Measurements from ENCODE around the gene PELO. TPM values are rescaled to one million over a fixed set of nuclear protein-coding genes. Genes with fewer than 3 reads are reported as not detected.
A peak's percentile ranks its signal among the peaks of the same experiment; 100 is the strongest.

PELO gene
- total RNA-seq, 4 donors from 2014 or later, result 16.5 to 35.8 (median 24.6) TPM

DNA sequence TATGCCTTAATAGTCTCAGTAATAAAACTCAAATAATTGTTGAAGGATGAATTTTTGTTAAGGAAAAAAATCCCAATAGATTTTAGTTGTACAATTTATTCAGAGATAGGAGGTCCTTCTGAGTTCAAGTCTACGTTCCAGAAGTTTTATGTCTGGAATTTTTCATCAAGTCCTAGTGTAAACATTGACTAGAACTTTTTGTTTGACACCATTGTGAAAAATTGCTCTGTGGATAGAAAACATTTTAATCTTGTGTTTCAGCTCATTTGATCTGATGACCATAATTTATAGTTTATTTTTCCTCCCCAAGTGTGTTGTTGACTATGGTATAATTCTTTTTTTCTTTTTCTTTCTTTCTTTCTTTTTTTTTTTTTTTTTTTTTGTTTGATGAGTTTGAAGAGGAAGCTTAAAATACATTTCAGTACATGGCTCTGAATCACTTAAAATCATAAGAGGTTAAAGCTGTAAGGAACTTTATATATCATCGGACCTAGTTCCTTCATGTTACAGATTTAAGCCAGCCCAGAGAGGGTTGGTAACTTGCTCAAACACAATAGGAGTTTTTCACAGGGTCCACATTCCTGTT is 20.7 kb downstream of the PELO start:
- peak overlapping the region; percentile 73 to 96 for H3K27ac ChIP-seq
- no peak for DNase-seq
- H3K36me3 ChIP-seq, result no peaks in the 10 kb centered on the region
- H3K9me3 ChIP-seq, result no peaks in the 10 kb centered on the region
- H3K4me1 ChIP-seq, result peaks cover 4 to 21% of the 10 kb centered on the region in 2 donors
- intact Hi-C loops (cut with DNase I; ENCODE audit: low total_unique reads), result no loop called here
- H3K27me3 ChIP-seq, result no peaks in the 10 kb centered on the region
- TF ChIP-seq, protein P1, sequence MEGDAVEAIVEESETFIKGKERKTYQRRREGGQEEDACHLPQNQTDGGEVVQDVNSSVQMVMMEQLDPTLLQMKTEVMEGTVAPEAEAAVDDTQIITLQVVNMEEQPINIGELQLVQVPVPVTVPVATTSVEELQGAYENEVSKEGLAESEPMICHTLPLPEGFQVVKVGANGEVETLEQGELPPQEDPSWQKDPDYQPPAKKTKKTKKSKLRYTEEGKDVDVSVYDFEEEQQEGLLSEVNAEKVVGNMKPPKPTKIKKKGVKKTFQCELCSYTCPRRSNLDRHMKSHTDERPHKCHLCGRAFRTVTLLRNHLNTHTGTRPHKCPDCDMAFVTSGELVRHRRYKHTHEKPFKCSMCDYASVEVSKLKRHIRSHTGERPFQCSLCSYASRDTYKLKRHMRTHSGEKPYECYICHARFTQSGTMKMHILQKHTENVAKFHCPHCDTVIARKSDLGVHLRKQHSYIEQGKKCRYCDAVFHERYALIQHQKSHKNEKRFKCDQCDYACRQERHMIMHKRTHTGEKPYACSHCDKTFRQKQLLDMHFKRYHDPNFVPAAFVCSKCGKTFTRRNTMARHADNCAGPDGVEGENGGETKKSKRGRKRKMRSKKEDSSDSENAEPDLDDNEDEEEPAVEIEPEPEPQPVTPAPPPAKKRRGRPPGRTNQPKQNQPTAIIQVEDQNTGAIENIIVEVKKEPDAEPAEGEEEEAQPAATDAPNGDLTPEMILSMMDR (IDR thresholded peaks at IDR 0.05), result no peak
- no peak for TF ChIP-seq POLR2A (IDR thresholded peaks at IDR 0.05)
- H3K4me3 ChIP-seq, result no peak overlapping the region

DNA sequence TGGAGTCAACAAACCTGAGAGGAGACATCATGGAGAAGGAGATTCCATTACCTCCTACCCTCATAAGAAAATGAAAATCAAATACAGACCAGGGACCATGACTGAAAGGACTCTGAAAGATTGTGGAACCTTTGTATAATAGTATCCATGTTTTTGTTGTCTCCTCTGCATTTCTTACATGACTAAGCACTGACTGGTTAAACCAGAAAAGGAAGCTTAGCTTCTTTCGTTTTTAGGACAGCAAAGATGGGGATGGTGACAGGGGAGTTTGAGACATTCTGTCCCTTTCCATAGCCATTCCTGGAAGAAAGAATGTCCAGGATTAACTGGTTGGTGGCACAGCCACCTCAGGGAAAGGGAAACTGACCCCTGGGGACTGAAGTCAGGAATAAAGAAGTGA is 22.2 kb downstream of the PELO start:
- H3K27me3 ChIP-seq, result no peaks in the 10 kb centered on the region
- no peaks in the 10 kb centered on the region for H3K36me3 ChIP-seq
- H3K4me3 ChIP-seq, result no peak overlapping the region
- TF ChIP-seq, protein P1 (IDR thresholded peaks at IDR 0.05), result no peak
- no peak for TF ChIP-seq POLR2A (IDR thresholded peaks at IDR 0.05)
- H3K27ac ChIP-seq, result peak overlapping the region; percentile 73 to 96
- H3K4me1 ChIP-seq, result peaks cover 8 to 15% of the 10 kb centered on the region in 2 donors
- DNase-seq, result no peak
- H3K9me3 ChIP-seq, result no peaks in the 10 kb centered on the region
- intact Hi-C loops (cut with DNase I; ENCODE audit: low total_unique reads), result no loop called here

DNA sequence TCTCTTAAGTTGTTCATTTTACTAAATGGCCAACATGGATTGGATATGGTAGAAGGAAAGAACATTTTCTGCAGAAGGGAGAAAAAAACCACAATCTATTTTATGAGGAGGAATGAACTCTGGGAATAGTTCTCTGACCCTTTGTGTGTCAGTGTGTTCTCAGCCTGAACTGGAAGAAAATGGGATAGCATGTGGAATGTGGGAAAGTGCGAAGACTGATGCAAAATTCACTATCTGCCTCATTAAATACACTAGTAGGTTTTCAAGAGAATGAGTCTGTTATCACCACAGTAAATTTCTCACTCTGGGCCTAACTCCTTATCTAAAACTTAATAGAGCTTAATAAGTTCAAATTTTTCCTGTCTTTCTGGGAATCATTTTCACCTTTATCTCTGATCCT is 22.7 kb downstream of the PELO start:
- DNase-seq, result no peak
- Histone ChIP-seq H3K4me1 (peaks cover 8 to 17% of the 10 kb centered on the region in 2 donors), H3K9me3 (no peaks in the 10 kb centered on the region), H3K36me3 (no peaks in the 10 kb centered on the region), H3K27me3 (no peaks in the 10 kb centered on the region), H3K27ac (peak overlapping the region; percentile 73 to 96), H3K4me3 (no peak overlapping the region)
- intact Hi-C loops (cut with DNase I; ENCODE audit: low total_unique reads), result no loop called here
- TF ChIP-seq, protein P1 (IDR thresholded peaks at IDR 0.05), result no peak
- no peak for TF ChIP-seq POLR2A (IDR thresholded peaks at IDR 0.05)

DNA sequence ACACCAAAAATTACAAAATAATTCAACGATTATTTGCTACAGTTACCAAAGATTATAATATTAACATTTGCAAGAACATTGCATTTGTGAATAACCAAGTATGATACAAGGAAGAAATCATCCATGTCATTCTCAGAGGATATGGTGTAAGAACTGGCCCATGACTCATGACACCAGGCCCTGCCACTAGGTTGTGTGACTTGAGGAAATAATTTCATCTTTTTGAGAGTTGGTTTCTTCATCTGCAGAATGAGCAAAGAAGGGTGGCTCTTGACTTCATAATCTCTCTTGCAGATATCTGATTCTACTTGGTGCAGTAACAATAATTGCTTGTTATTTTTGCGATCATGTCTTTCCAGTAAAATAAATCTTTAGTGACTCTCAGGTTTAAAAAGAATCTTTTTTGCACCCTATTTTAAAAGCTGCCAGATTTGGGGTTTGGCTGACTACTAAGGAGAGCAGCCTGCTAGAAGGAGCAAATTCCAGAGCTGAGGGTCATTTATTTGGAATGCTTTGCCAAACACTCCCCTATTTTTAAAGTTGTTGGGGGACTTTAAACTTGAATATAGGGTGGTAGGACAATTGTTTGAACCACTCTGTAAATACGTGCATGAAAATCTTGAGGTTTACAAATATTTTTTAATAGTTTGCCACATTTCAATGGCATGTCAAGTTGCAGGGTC is 23.5 kb downstream of the PELO start:
- DNase-seq, result no peak
- H3K27me3 ChIP-seq, result no peaks in the 10 kb centered on the region
- intact Hi-C loops (cut with DNase I; ENCODE audit: low total_unique reads), result no loop called here
- TF ChIP-seq POLR2A (IDR thresholded peaks at IDR 0.05), result no peak
- TF ChIP-seq, protein P1 (IDR thresholded peaks at IDR 0.05), result no peak
- H3K9me3 ChIP-seq, result no peaks in the 10 kb centered on the region
- no peaks in the 10 kb centered on the region for H3K36me3 ChIP-seq
- H3K27ac ChIP-seq, result peak overlapping the region; percentile 73 to 96
- peaks cover 8 to 17% of the 10 kb centered on the region in 2 donors for H3K4me1 ChIP-seq
- no peak overlapping the region for H3K4me3 ChIP-seq

DNA sequence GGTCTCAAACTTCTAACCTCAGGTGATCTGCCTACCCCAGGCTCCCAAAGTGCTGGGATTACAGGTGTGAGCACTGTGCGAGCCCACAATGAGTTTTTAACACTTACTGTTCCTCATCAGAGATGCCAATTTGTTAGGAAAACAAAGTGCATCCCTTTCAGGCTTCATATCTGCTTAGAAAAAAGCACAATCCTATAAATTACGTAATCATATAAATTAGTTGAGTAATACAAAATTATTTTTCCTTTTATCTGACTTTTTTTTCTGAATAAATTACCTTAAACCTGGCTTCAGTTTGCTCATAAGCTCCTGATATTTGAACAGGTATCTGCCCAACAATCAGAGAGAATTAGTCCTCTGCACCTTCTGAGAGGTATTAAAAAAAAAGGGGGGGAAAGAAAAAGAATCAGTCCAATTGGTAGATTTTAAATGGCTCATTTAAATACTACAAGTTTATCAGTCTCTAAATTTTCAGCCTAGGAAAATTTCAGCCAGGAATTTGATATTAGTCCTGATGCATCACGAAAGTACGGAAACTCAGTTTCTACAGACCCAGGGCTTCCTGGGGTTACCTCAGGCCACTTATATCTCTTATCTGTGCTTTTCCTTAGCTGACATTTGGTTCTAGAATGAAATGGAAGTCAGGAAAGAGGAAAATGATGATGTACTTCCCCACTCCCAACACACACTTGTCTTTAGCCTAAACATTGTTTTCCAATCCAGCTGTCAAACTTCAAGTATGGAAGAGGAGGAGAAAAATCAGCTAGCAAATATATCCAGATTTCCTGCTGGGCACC is 26.8 kb downstream of the PELO start:
- TF ChIP-seq POLR2A (IDR thresholded peaks at IDR 0.05), result no peak
- TF ChIP-seq, protein P1 (IDR thresholded peaks at IDR 0.05), result no peak
- no peak overlapping the region for H3K4me3 ChIP-seq
- intact Hi-C loops (cut with DNase I; ENCODE audit: low total_unique reads), result no loop called here
- peaks cover 4 to 5% of the 10 kb centered on the region in 2 donors for H3K4me1 ChIP-seq
- no peaks in the 10 kb centered on the region for H3K9me3 ChIP-seq
- peak overlapping the region in 1 of 2 donors; percentile 42 for H3K27ac ChIP-seq
- DNase-seq, result no peak
- no peaks in the 10 kb centered on the region for H3K36me3 ChIP-seq
- no peaks in the 10 kb centered on the region for H3K27me3 ChIP-seq
